SU-DHL-6 (cell line): ENCODE data around the gene DGKB.

Experiments
- H2AFZ ChIP-seq: fragments of 200-600 bp; sonication (generic); 2 replicates; pipeline ENCODE4 v1.6.1; 2014; ENCODE audit warnings: low read depth, mild to moderate bottlenecking, moderate library complexity, mixed read lengths, antibody characterized with exemption, low read length; ENCODE audit not compliant: severe bottlenecking
- H3F3A ChIP-seq: fragments of 200-600 bp; shearing (Covaris generic); 2 replicates; pipeline ENCODE4 v1.6.0; 2016; ENCODE audit warnings: antibody characterized with exemption, mild to moderate bottlenecking; ENCODE audit not compliant: insufficient read depth
- H3K27ac ChIP-seq: fragments of 200-600 bp; sonication (generic); 2 replicates; pipeline ENCODE4 v1.5.1; 2016; ENCODE audit warnings: low read depth, mild to moderate bottlenecking, low read length, moderate library complexity, mixed read lengths
- H3K27me3 ChIP-seq: fragments of 200-600 bp; sonication (generic), shearing (Covaris generic); 2 replicates; pipeline ENCODE4 v1.6.0; 2014; ENCODE audit warnings: mild to moderate bottlenecking, low read length
- H3K36me3 ChIP-seq: fragments of 200-600 bp; sonication (generic); 2 replicates; pipeline ENCODE4 v1.6.1; 2014; ENCODE audit warnings: mild to moderate bottlenecking, low read length, mixed read lengths
- H3K4me2 ChIP-seq: fragments of 300-600, 200-600 bp; shearing (Covaris generic), sonication (generic); 2 replicates; pipeline ENCODE4 v1.6.0; 2014; ENCODE audit warnings: low read length, low read depth, mild to moderate bottlenecking; ENCODE audit not compliant: poor library complexity, severe bottlenecking
- H3K4me3 ChIP-seq: fragments of 200-600 bp; sonication (generic); 2 replicates; pipeline ENCODE4 v1.5.1; 2014; ENCODE audit warnings: antibody characterized with exemption, low read length, mild to moderate bottlenecking, mixed read lengths; ENCODE audit not compliant: insufficient read depth, poor library complexity, severe bottlenecking
- H3K79me2 ChIP-seq: fragments of 200-600 bp; sonication (generic); 2 replicates; pipeline ENCODE4 v1.6.1; 2014; ENCODE audit warnings: mild to moderate bottlenecking, low read length, moderate library complexity; ENCODE audit not compliant: insufficient read depth
- H3K9ac ChIP-seq: fragments of 200-600 bp; sonication (generic); 2 replicates; pipeline ENCODE4 v1.7.0; 2014; ENCODE audit warnings: mild to moderate bottlenecking, low read length
- H3K9me2 ChIP-seq: fragments of 200-600 bp; sonication (generic); replicated peaks from 2 replicates; pipeline ENCODE4 v1.6.1; 2014; ENCODE audit warnings: low read length; ENCODE audit not compliant: insufficient read depth
- H3K9me3 ChIP-seq: fragments of 200-600 bp; sonication (generic); 2 replicates; pipeline ENCODE4 v1.6.1; 2014; ENCODE audit warnings: low read length, mixed read lengths; ENCODE audit not compliant: insufficient read depth
- H4K20me1 ChIP-seq: fragments of 200-600 bp; sonication (generic); 2 replicates; pipeline ENCODE4 v1.6.1; 2014; ENCODE audit warnings: low read depth, mild to moderate bottlenecking, antibody characterized with exemption, low read length, moderate library complexity, mixed read lengths
- CTCF ChIP-seq: fragments of 200-600 bp; sonication (generic); IDR thresholded peaks from one replicate; pipeline ENCODE4 v1.5.1; 2017; ENCODE audit warnings: antibody characterized with exemption, mild to moderate bottlenecking, low read length, moderate library complexity; ENCODE audit not compliant: insufficient read depth, poor library complexity, severe bottlenecking
- EZH2phosphoT487 ChIP-seq: fragments of 200-600 bp; sonication (generic), shearing (Covaris generic); conservative IDR thresholded peaks from 2 replicates; pipeline ENCODE4 v1.6.1; 2018; ENCODE audit warnings: mild to moderate bottlenecking, antibody characterized with exemption, low read length, moderate library complexity, mixed read lengths

The DGKB gene

DNA sequence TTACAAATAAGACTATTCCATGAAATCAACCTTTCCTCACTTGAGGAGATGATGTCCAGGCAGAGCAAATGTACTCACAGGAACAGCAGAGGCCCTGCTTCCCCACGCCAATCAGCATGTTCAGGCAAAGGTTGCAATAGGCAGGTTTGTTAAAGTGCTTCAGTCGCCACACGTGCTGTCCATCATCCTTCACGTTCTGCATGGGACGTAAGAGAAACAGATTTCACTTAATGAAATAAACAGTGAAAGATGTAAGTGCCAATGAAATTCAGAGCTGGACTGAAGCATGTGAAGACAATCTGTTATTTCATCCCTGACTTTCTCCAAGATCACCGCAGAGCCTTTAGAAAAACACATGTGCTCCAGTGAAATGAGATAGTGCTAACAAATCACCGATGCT lies 217.4 kb downstream of the DGKB start:
- H3K27me3 ChIP-seq: no peaks in the 10 kb centered on the region
- H3K4me3 ChIP-seq: no peak overlapping the region
- H3K4me2 ChIP-seq: no peak overlapping the region
- no peak for TF ChIP-seq CTCF
- no peak for TF ChIP-seq EZH2phosphoT487
- no peaks in the 10 kb centered on the region for H3K9me3 ChIP-seq
- no peaks in the 10 kb centered on the region for H3K9me2 ChIP-seq
- no peak overlapping the region for H3K27ac ChIP-seq
- H3F3A ChIP-seq: no peaks in the 10 kb centered on the region
- no peak overlapping the region for H3K9ac ChIP-seq
- H2AFZ ChIP-seq: no peak overlapping the region
- H3K79me2 ChIP-seq: no peaks in the 10 kb centered on the region
- no peaks in the 10 kb centered on the region for H4K20me1 ChIP-seq
- no peaks in the 10 kb centered on the region for H3K36me3 ChIP-seq

DNA sequence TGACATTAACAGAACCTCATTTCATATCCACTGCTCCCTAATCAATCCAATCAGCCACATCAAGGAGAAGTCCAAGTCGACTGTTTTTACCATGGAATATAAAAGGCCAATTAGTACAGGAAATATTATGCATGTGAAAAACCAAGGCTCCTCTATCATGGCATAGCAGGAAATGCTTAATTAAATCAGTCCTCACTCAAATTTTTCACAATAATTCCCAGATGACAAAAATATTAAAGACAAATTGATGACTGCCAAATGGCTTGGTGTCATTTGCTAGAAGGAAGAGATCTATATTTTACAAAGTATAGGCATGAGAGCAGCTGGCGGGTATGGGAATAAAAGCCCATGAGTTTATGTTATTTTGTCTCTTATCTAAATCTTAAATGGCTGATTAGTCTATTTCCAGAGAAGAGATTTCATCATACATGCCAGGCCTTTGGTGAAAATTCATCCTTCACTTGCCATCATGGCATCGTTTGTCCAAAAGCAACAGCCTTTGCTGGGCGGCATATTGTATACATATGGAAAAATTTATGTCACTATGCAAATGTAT lies 219.6 kb downstream of the DGKB start:
- H3K9me3 ChIP-seq: no peaks in the 10 kb centered on the region
- no peak overlapping the region for H3K9ac ChIP-seq
- H2AFZ ChIP-seq: no peak overlapping the region
- no peaks in the 10 kb centered on the region for H3K79me2 ChIP-seq
- no peaks in the 10 kb centered on the region for H3K9me2 ChIP-seq
- no peaks in the 10 kb centered on the region for H3F3A ChIP-seq
- H3K36me3 ChIP-seq: no peaks in the 10 kb centered on the region
- no peak overlapping the region for H3K4me2 ChIP-seq
- H3K4me3 ChIP-seq: no peak overlapping the region
- no peaks in the 10 kb centered on the region for H3K27me3 ChIP-seq
- no peak for TF ChIP-seq EZH2phosphoT487
- no peak for TF ChIP-seq CTCF
- no peaks in the 10 kb centered on the region for H4K20me1 ChIP-seq
- no peak overlapping the region for H3K27ac ChIP-seq

- no peaks in the 10 kb centered on the region for H3K9me3 ChIP-seq
- TF ChIP-seq EZH2phosphoT487 (no peak), CTCF (no peak)
- no peak overlapping the region for H3K27ac ChIP-seq
- no peak overlapping the region for H2AFZ ChIP-seq
- H3K79me2 ChIP-seq: no peaks in the 10 kb centered on the region
- H3K9me2 ChIP-seq: no peaks in the 10 kb centered on the region
- H3K36me3 ChIP-seq: no peaks in the 10 kb centered on the region
- no peak overlapping the region for H3K9ac ChIP-seq
- 0 out of 2 replicates have a peak, but pooled peaks cover 2% of the 10 kb centered on the region for H4K20me1 ChIP-seq
- H3K27me3 ChIP-seq: no peaks in the 10 kb centered on the region
- H3K4me3 ChIP-seq: no peak overlapping the region
- H3F3A ChIP-seq: no peaks in the 10 kb centered on the region
- no peak overlapping the region for H3K4me2 ChIP-seq
Observed at GRCh38 chr7:14676896-14677295, 225.7 kb downstream of the DGKB start.
